MM.1S (cell line): Measurements from ENCODE around the gene STAG1.
"Not testable (repeated sequence)": the region's sequence is repeated elsewhere in the genome, so short reads cannot be mapped to it uniquely, and the experiment has no call there.

Experiments
- DNase-seq: peaks from one replicate; pipeline ENCODE4 v3.0.0-alpha.2; 2015
- H2AFZ ChIP-seq: fragments of 300-600 bp; sonication (generic); 2 replicates; pipeline ENCODE4 v1.6.0; 2016; ENCODE audit warnings: antibody characterized with exemption, low read length
- H3F3A ChIP-seq: fragments of 300-600 bp; sonication (generic); 2 replicates; pipeline ENCODE4 v1.6.1; 2016; ENCODE audit warnings: mild to moderate bottlenecking, antibody characterized with exemption, low read length, moderate library complexity, mixed read lengths; ENCODE audit not compliant: insufficient read depth
- H3K27ac ChIP-seq: fragments of 300-600 bp; sonication (generic); 2 replicates; pipeline ENCODE4 v1.5.1; 2016; ENCODE audit warnings: mild to moderate bottlenecking, low read length
- H3K27me3 ChIP-seq: fragments of 300-600 bp; sonication (generic); replicated peaks from 2 replicates; pipeline ENCODE4 v1.6.0; 2016; ENCODE audit warnings: low read length; ENCODE audit not compliant: insufficient read depth
- H3K36me3 ChIP-seq: fragments of 300-600 bp; sonication (generic); replicated peaks from 2 replicates; pipeline ENCODE4 v1.6.1; 2016; ENCODE audit warnings: mild to moderate bottlenecking, low read length, mixed read lengths; ENCODE audit not compliant: insufficient read depth
- H3K4me1 ChIP-seq: fragments of 300-600 bp; sonication (generic); 2 replicates; pipeline ENCODE4 v1.6.1; 2016; ENCODE audit warnings: low read length, mixed read lengths
- H3K4me2 ChIP-seq: fragments of 300-600 bp; sonication (generic); 2 replicates; pipeline ENCODE4 v1.6.0; 2016; ENCODE audit warnings: low read depth, low read length
- H3K4me3 ChIP-seq: fragments of 300-600 bp; sonication (generic); 2 replicates; pipeline ENCODE4 v1.5.1; 2016; ENCODE audit warnings: low read length, mixed read lengths
- H3K79me2 ChIP-seq: fragments of 300-600 bp; sonication (generic); 2 replicates; pipeline ENCODE4 v1.6.1; 2016; ENCODE audit warnings: mixed run types, low read length, mixed read lengths
- H3K9ac ChIP-seq: fragments of 300-600 bp; sonication (generic); 2 replicates; pipeline ENCODE4 v1.6.1; 2016; ENCODE audit warnings: low read length, mixed read lengths
- H3K9me2 ChIP-seq: fragments of 300-600 bp; sonication (generic); replicated peaks from 2 replicates; pipeline ENCODE4 v1.6.1; 2016; ENCODE audit warnings: mild to moderate bottlenecking, low read length, mixed read lengths; ENCODE audit not compliant: insufficient read depth
- H3K9me3 ChIP-seq: fragments of 300-600 bp; sonication (generic); replicated peaks from 2 replicates; pipeline ENCODE4 v1.6.1; 2016; ENCODE audit warnings: mild to moderate bottlenecking, low read length, mixed read lengths; ENCODE audit not compliant: insufficient read depth
- H4K20me1 ChIP-seq: fragments of 300-600 bp; sonication (generic); 2 replicates; pipeline ENCODE4 v1.6.1; 2016; ENCODE audit warnings: mild to moderate bottlenecking, low read length, moderate library complexity, mixed read lengths; ENCODE audit not compliant: insufficient read depth
- EZH2 ChIP-seq: fragments of 300-600 bp; sonication (generic); optimal IDR thresholded peaks from 2 replicates; pipeline ENCODE3; 2017; ENCODE audit warnings: low read depth, mild to moderate bottlenecking, antibody characterized with exemption, low read length, mixed read lengths
- EZH2phosphoT487 ChIP-seq: fragments of 300-600 bp; sonication (generic); IDR thresholded peaks from 2 replicates; pipeline ENCODE4 v1.6.1; 2018; ENCODE audit warnings: antibody characterized with exemption, low read length
- TF ChIP-seq, protein P1 (sequence below): fragments of 300-600 bp; sonication (generic); IDR thresholded peaks from 2 replicates; pipeline ENCODE4 v1.5.1; 2016; ENCODE audit warnings: antibody characterized with exemption, low read length, mixed read lengths

Gene STAG1

DNA sequence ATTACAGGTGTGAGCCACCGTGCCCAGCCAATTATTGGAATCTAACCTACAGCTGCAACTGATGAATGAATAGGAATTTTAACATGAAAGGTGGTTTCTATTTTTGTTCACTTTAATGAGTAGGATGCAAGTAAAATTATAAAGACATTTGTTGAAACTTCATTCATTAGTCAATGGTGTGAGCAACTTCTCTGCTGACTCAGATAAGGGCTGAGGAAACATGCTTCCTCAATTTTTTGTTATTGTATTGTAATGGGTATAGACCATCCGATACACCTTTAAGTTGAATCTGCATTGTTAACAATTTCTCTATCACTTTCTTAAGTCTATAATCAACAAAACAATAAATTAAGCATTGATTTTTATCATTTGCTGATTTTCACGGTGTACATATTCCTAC, 127.8 kb downstream of the STAG1 start:
- no peak for DNase-seq
- no peaks in the 10 kb centered on the region for H4K20me1 ChIP-seq
- peaks cover 6% of the 10 kb centered on the region; the same call in 1 of the 2 replicates for H3K36me3 ChIP-seq
- no peak overlapping the region for H3K9ac ChIP-seq
- TF ChIP-seq, protein P1, sequence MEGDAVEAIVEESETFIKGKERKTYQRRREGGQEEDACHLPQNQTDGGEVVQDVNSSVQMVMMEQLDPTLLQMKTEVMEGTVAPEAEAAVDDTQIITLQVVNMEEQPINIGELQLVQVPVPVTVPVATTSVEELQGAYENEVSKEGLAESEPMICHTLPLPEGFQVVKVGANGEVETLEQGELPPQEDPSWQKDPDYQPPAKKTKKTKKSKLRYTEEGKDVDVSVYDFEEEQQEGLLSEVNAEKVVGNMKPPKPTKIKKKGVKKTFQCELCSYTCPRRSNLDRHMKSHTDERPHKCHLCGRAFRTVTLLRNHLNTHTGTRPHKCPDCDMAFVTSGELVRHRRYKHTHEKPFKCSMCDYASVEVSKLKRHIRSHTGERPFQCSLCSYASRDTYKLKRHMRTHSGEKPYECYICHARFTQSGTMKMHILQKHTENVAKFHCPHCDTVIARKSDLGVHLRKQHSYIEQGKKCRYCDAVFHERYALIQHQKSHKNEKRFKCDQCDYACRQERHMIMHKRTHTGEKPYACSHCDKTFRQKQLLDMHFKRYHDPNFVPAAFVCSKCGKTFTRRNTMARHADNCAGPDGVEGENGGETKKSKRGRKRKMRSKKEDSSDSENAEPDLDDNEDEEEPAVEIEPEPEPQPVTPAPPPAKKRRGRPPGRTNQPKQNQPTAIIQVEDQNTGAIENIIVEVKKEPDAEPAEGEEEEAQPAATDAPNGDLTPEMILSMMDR = no peak
- TF ChIP-seq EZH2 (no peak), EZH2phosphoT487 (no peak)
- H3K27me3 ChIP-seq = no peaks in the 10 kb centered on the region
- H3K4me1 ChIP-seq = no peaks in the 10 kb centered on the region
- no peaks in the 10 kb centered on the region for H3F3A ChIP-seq
- no peak overlapping the region for H3K4me3 ChIP-seq
- H3K79me2 ChIP-seq = peaks cover 61% of the 10 kb centered on the region
- no peak overlapping the region for H3K4me2 ChIP-seq
- H3K27ac ChIP-seq = no peak overlapping the region
- no peaks in the 10 kb centered on the region for H3K9me3 ChIP-seq
- no peak overlapping the region for H2AFZ ChIP-seq
- no peaks in the 10 kb centered on the region for H3K9me2 ChIP-seq

GRCh38 chr3:136621628-136622027, 130.6 kb downstream of the STAG1 start:
- Histone ChIP-seq H4K20me1 (no peaks in the 10 kb centered on the region; the same call in 1 of the 2 replicates), H3K9me2 (no peaks in the 10 kb centered on the region), H3K79me2 (peaks cover 40% of the 10 kb centered on the region), H3K36me3 (peaks cover 6% of the 10 kb centered on the region; the same call in 1 of the 2 replicates), H3K4me1 (no peaks in the 10 kb centered on the region), H3K9me3 (no peaks in the 10 kb centered on the region), H3K4me3 (no peak overlapping the region), H3K4me2 (no peak overlapping the region), H3K27ac (no peak overlapping the region), H2AFZ (no peak overlapping the region), H3F3A (no peaks in the 10 kb centered on the region), H3K9ac (no peak overlapping the region), H3K27me3 (no peaks in the 10 kb centered on the region)
- TF ChIP-seq, protein P1 = no peak
- no peak for TF ChIP-seq EZH2
- no peak for TF ChIP-seq EZH2phosphoT487
- DNase-seq = no peak

GRCh38 chr3:136620436-136620835, 131.7 kb downstream of the STAG1 start:
- Histone ChIP-seq H3K79me2 (peaks cover 29% of the 10 kb centered on the region), H3K27ac (no peak overlapping the region)

GRCh38 chr3:136617969-136618525, 134.1 kb downstream of the STAG1 start:
- not testable (repeated sequence) for H3K9me3 ChIP-seq, H3K36me3 ChIP-seq, H2AFZ ChIP-seq, H4K20me1 ChIP-seq, H3K9me2 ChIP-seq, DNase-seq, H3K4me2 ChIP-seq, H3K27ac ChIP-seq, H3K27me3 ChIP-seq, H3F3A ChIP-seq, H3K4me3 ChIP-seq, H3K9ac ChIP-seq, H3K4me1 ChIP-seq
- H3K79me2 ChIP-seq = peaks cover 20% of the 10 kb centered on the region

More at GRCh38 chr3:136620436-136620835, 131.7 kb downstream of the STAG1 start:
- Histone ChIP-seq H3K9ac (no peak overlapping the region), H3K9me3 (no peaks in the 10 kb centered on the region), H3K36me3 (peaks cover 6% of the 10 kb centered on the region; the same call in 1 of the 2 replicates), H3F3A (no peaks in the 10 kb centered on the region), H3K4me1 (no peaks in the 10 kb centered on the region), H3K9me2 (no peaks in the 10 kb centered on the region), H3K4me3 (no peak overlapping the region), H2AFZ (no peak overlapping the region), H3K27me3 (no peaks in the 10 kb centered on the region), H4K20me1 (no peaks in the 10 kb centered on the region; the same call in 1 of the 2 replicates), H3K4me2 (no peak overlapping the region)
- DNase-seq = no peak
- no peak for TF ChIP-seq EZH2phosphoT487
- TF ChIP-seq, protein P1 = no peak
- TF ChIP-seq EZH2 = no peak
